GM12878 (cell line): ENCODE data around the gene OLA1.

ENCODE experiments used
- ATF2 ChIP-seq: IDR thresholded peaks from 2 replicates; pipeline ENCODE4 v1.6.1; 2012; ENCODE audit warnings: low read length, inconsistent platforms
- BCLAF1 ChIP-seq: fragments of 450-650 bp; IDR thresholded peaks from 2 replicates; pipeline ENCODE4 v1.6.1; 2017; ENCODE audit warnings: antibody characterized with exemption, mild to moderate bottlenecking, moderate library complexity
- CBX3 ChIP-seq: fragments of 200-600 bp; sonication (generic); IDR thresholded peaks from 2 replicates; pipeline ENCODE4 v1.6.1; 2016; ENCODE audit warnings: low read depth, borderline replicate concordance
- CREM ChIP-seq: IDR thresholded peaks from 2 replicates; pipeline ENCODE4 v1.6.1; 2014; ENCODE audit warnings: antibody characterized with exemption, low read depth
- ETV6 ChIP-seq, 2 experiments: fragments of 450-650 bp in 1 of 2; IDR thresholded peaks in 1 of 2; conservative IDR thresholded peaks in 1 of 2; 2 replicates each; pipeline ENCODE4 v1.6.1; 2014; ENCODE audit warnings: antibody characterized with exemption in 1 of 2, borderline replicate concordance in 1 of 2, low read depth in 1 of 2, mild to moderate bottlenecking in 1 of 2, moderate library complexity in 1 of 2
- HDAC2 ChIP-seq: fragments of 200-600 bp; sonication (generic); IDR thresholded peaks from 2 replicates; pipeline ENCODE4 v1.6.1; 2017
- POLR2A ChIP-seq: IDR thresholded peaks from 2 replicates; pipeline ENCODE4 v1.6.1; 2011; ENCODE audit warnings: low read depth, mild to moderate bottlenecking, low read length
- SIN3A ChIP-seq: IDR thresholded peaks from 2 replicates; pipeline ENCODE4 v1.6.1; 2012; ENCODE audit warnings: low read depth, low read length, improper control_type of control experiment
- ZBED1 ChIP-seq: IDR thresholded peaks from 2 replicates; pipeline ENCODE4 v1.6.1; 2016; ENCODE audit warnings: borderline replicate concordance
- ZNF207 ChIP-seq: fragments of 450-650 bp; IDR thresholded peaks from 2 replicates; pipeline ENCODE4 v1.6.1; 2014; ENCODE audit warnings: antibody characterized with exemption, mild to moderate bottlenecking, borderline replicate concordance
- ZNF384 ChIP-seq: IDR thresholded peaks from 2 replicates; pipeline ENCODE4 v1.6.1; 2012; ENCODE audit warnings: low read depth, mild to moderate bottlenecking, low read length, improper control_type of control experiment, borderline replicate concordance
- TF ChIP-seq, protein P1 (sequence below), 3 experiments: IDR thresholded peaks in 2 of 3; conservative IDR thresholded peaks in 1 of 3; 2 replicates each; pipeline ENCODE4 v1.5.1; 2011; ENCODE audit warnings: low read depth in 3 of 3, low read length in 3 of 3, mild to moderate bottlenecking in 3 of 3, control low read depth in 2 of 3, moderate library complexity in 2 of 3, inconsistent platforms in 1 of 3, mixed read lengths in 1 of 3; ENCODE audit not compliant: control insufficient read depth in 2 of 3, insufficient read depth in 1 of 3; ENCODE audit errors: extremely low read depth in 1 of 3
- TF ChIP-seq, protein P2 (sequence below): fragments of 450-650 bp; conservative IDR thresholded peaks from 2 replicates; pipeline ENCODE4 v1.6.1; 2017; ENCODE audit warnings: mild to moderate bottlenecking, moderate library complexity
- TF ChIP-seq, protein P3 (sequence below): IDR thresholded peaks from 2 replicates; pipeline ENCODE4 v1.6.1; 2012; ENCODE audit warnings: low read depth, low read length, improper control_type of control experiment

DNA sequence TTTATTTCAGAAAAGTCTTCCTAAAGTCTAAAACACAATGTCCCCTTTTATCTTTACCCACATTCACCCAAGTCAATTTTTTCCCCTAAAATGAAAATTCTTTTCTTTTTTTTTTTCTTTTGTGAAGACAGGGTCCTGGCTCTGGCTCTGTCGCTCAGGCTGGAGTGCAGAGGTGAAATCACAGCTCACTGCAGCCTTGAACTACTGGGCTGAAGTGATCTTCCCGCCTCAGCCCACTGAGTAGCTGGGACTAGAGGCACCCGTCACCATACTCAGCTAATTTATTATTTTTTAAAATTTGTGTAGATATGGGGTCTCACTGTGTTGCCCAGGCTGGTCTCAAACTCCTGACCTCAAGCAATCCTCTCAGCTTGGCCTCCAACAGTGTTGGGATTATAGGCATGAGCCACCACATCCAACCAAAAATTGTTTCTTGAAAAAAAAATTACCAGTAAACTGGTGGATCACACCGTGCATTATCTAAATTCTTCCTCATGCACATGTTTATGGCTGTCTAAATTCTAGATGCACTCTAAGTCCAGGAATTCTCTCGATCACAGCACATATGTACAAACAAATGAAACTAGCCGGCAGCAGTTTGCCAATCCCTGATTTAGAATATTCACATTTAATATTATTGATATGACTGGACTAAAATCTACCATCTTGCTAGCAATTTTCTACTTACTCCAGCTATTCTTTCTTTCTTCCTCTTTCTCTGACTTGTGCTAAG is 56.8 kb downstream of the OLA1 start:
- TF ChIP-seq BCLAF1 (no peak), POLR2A (no peak), ETV6 (conservative IDR thresholded peaks at IDR 0.05 in 1 of 2, IDR thresholded peaks at IDR 0.05 in 1 of 2; ENCODE audit: borderline replicate concordance in 1 of 2, low read depth in 1 of 2) (no peak), CBX3 (no peak), ATF2 (no peak), SIN3A (no peak), ZNF207 (no peak), HDAC2 (no peak), ZNF384 (no peak), CREM (no peak), ZBED1 (no peak)
- TF ChIP-seq, protein P1, sequence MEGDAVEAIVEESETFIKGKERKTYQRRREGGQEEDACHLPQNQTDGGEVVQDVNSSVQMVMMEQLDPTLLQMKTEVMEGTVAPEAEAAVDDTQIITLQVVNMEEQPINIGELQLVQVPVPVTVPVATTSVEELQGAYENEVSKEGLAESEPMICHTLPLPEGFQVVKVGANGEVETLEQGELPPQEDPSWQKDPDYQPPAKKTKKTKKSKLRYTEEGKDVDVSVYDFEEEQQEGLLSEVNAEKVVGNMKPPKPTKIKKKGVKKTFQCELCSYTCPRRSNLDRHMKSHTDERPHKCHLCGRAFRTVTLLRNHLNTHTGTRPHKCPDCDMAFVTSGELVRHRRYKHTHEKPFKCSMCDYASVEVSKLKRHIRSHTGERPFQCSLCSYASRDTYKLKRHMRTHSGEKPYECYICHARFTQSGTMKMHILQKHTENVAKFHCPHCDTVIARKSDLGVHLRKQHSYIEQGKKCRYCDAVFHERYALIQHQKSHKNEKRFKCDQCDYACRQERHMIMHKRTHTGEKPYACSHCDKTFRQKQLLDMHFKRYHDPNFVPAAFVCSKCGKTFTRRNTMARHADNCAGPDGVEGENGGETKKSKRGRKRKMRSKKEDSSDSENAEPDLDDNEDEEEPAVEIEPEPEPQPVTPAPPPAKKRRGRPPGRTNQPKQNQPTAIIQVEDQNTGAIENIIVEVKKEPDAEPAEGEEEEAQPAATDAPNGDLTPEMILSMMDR (IDR thresholded peaks at IDR 0.05 in 2 of 3, conservative IDR thresholded peaks at IDR 0.05 in 1 of 3; ENCODE audit: control insufficient read depth in 2 of 3, extremely low read depth in 1 of 3, insufficient read depth in 1 of 3, low read depth in 3 of 3, low read length in 3 of 3): no peak
- TF ChIP-seq, protein P2, sequence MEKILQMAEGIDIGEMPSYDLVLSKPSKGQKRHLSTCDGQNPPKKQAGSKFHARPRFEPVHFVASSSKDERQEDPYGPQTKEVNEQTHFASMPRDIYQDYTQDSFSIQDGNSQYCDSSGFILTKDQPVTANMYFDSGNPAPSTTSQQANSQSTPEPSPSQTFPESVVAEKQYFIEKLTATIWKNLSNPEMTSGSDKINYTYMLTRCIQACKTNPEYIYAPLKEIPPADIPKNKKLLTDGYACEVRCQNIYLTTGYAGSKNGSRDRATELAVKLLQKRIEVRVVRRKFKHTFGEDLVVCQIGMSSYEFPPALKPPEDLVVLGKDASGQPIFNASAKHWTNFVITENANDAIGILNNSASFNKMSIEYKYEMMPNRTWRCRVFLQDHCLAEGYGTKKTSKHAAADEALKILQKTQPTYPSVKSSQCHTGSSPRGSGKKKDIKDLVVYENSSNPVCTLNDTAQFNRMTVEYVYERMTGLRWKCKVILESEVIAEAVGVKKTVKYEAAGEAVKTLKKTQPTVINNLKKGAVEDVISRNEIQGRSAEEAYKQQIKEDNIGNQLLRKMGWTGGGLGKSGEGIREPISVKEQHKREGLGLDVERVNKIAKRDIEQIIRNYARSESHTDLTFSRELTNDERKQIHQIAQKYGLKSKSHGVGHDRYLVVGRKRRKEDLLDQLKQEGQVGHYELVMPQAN: no peak
- TF ChIP-seq, protein P3, sequence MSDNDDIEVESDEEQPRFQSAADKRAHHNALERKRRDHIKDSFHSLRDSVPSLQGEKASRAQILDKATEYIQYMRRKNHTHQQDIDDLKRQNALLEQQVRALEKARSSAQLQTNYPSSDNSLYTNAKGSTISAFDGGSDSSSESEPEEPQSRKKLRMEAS: no peak
